Measurements from ENCODE around the gene TMEM14B.

TMEM14B gene

GRCh38 chr6:10793035-10793434, 45.4 kb downstream of the TMEM14B start:
- Histone ChIP-seq H3K36me3 (peaks cover 0 to 36% (median 16%) of the 10 kb centered on the region in 11 experiments; a peak in 10 of 22 replicates), H3K4me1 (no peaks in the 10 kb centered on the region), H3K4me3 (no peak overlapping the region), H4K20me1 (no peaks in the 10 kb centered on the region), H3K27me3 (no peaks in the 10 kb centered on the region), H3K27ac (no peak overlapping the region), H3K9me3 (replicated peaks in 1 of 11) (no peaks in the 10 kb centered on the region), H3K4me2 (no peak overlapping the region), H3K9ac (no peak overlapping the region)
- no peak for TF ChIP-seq Cebpa-rat (IDR thresholded peaks at IDR 0.05)

GRCh38 chr6:10793695-10794094, 46.1 kb downstream of the TMEM14B start:
- no peak for TF ChIP-seq Cebpa-rat (IDR thresholded peaks at IDR 0.05)
- H3K9me3 ChIP-seq (replicated peaks in 1 of 11), result no peaks in the 10 kb centered on the region
- H3K4me2 ChIP-seq, result no peak overlapping the region
- H3K27me3 ChIP-seq, result no peaks in the 10 kb centered on the region
- no peak overlapping the region for H3K27ac ChIP-seq
- H3K4me3 ChIP-seq, result no peak overlapping the region
- H3K9ac ChIP-seq, result no peak overlapping the region
- peaks cover 0 to 36% (median 16%) of the 10 kb centered on the region in 11 experiments; a peak in 10 of 22 replicates for H3K36me3 ChIP-seq
- no peaks in the 10 kb centered on the region for H4K20me1 ChIP-seq
- no peaks in the 10 kb centered on the region for H3K4me1 ChIP-seq

- H3K27ac ChIP-seq, result no peak overlapping the region
- H3K36me3 ChIP-seq, result peaks cover 0 to 32% (median 16%) of the 10 kb centered on the region in 11 experiments; a peak in 10 of 22 replicates
- H3K9me3 ChIP-seq (replicated peaks in 1 of 11), result no peaks in the 10 kb centered on the region
- no peak overlapping the region for H3K4me2 ChIP-seq
- no peaks in the 10 kb centered on the region for H4K20me1 ChIP-seq
- no peak for TF ChIP-seq Cebpa-rat (IDR thresholded peaks at IDR 0.05)
- H3K27me3 ChIP-seq, result no peaks in the 10 kb centered on the region
- H3K9ac ChIP-seq, result no peak overlapping the region
- H3K4me1 ChIP-seq, result no peaks in the 10 kb centered on the region
- H3K4me3 ChIP-seq, result no peak overlapping the region
Measured at GRCh38 chr6:10794239-10794638, 46.6 kb downstream of the TMEM14B start.

- Histone ChIP-seq H3K9me3 (replicated peaks in 1 of 11) (no peaks in the 10 kb centered on the region), H3K36me3 (no peaks in the 10 kb centered on the region), H3K27ac (no peak overlapping the region), H3K4me1 (peaks cover 0 to 4% (median 0%) of the 10 kb centered on the region in 10 experiments; a peak in 3 of 20 replicates), H3K9ac (no peak overlapping the region), H3K4me3 (no peak overlapping the region), H3K4me2 (no peak overlapping the region), H3K27me3 (no peaks in the 10 kb centered on the region), H4K20me1 (no peaks in the 10 kb centered on the region)
- no peak for TF ChIP-seq Cebpa-rat (IDR thresholded peaks at IDR 0.05)
Measured at GRCh38 chr6:10800810-10801209, 53.2 kb downstream of the TMEM14B start.

- Histone ChIP-seq H3K36me3 (no peaks in the 10 kb centered on the region), H3K4me1 (peaks cover 0 to 4% (median 0%) of the 10 kb centered on the region in 10 experiments; a peak in 3 of 20 replicates), H3K9me3 (replicated peaks in 1 of 11) (no peaks in the 10 kb centered on the region), H3K9ac (no peak overlapping the region), H3K4me2 (no peak overlapping the region), H3K4me3 (no peak overlapping the region), H4K20me1 (no peaks in the 10 kb centered on the region), H3K27me3 (no peaks in the 10 kb centered on the region), H3K27ac (no peak overlapping the region)
- no peak for TF ChIP-seq Cebpa-rat (IDR thresholded peaks at IDR 0.05)
Measured at GRCh38 chr6:10801224-10801848, 53.7 kb downstream of the TMEM14B start.
